SK-N-SH (cell line): Measurements from ENCODE around the gene DIAPH1.

Experiments used
- PBX3 ChIP-seq: IDR thresholded peaks from 2 replicates; pipeline ENCODE4; 2012
- TAF1 ChIP-seq: IDR thresholded peaks from 2 replicates; pipeline ENCODE4 v1.6.1; 2012; ENCODE audit warnings: low read depth, mild to moderate bottlenecking, low read length, moderate library complexity, borderline replicate concordance
- ZBTB33 ChIP-seq: IDR thresholded peaks from 2 replicates; pipeline ENCODE4 v1.4.0; 2012; ENCODE audit warnings: low read depth, borderline replicate concordance

GRCh38 chr5:141560151-141560550, 58.6 kb downstream of the DIAPH1 start:
- TF ChIP-seq PBX3 (no peak), ZBTB33 (no peak), TAF1 (no peak)
